HG03175 (cell line): Measurements from ENCODE around the gene DENND1A.
A peak's percentile ranks its signal among the peaks of the same experiment; 100 is the strongest.

Source experiments
- ATAC-seq: cut with Tn5 transposase; IDR thresholded peaks from one replicate; pipeline ENCODE4 v1.9.1; 2021; ENCODE audit warnings: mild to moderate bottlenecking, moderate library complexity; ENCODE audit not compliant: unreplicated experiment

Gene DENND1A

DNA sequence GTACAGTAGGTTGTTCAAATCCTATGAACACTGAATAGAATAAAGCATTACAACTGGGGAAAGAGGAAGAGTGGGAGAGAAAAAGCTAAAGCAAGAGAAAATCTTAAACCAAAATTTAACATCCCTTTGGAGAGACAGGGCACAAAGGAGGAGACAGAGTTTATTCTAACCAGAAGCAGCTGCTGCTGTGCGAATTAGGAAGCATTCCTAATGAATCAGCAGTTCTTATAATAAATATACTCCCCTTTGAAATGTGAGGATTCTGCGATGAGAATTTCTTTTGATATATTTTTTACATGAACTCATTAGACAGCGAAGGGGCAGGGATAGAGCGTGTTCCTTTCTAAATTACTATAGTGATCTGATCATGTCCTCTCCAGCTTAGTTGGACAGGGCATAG is 233.4 kb downstream of the DENND1A start:
- no peak for ATAC-seq

GRCh38 chr9:123695386-123695785 is 234.5 kb downstream of the DENND1A start:
- ATAC-seq = no peak

GRCh38 chr9:123691765-123692303 is 238.1 kb downstream of the DENND1A start:
- ATAC-seq = no peak

GRCh38 chr9:123689701-123690428 is 240.1 kb downstream of the DENND1A start:
- no peak for ATAC-seq

DNA sequence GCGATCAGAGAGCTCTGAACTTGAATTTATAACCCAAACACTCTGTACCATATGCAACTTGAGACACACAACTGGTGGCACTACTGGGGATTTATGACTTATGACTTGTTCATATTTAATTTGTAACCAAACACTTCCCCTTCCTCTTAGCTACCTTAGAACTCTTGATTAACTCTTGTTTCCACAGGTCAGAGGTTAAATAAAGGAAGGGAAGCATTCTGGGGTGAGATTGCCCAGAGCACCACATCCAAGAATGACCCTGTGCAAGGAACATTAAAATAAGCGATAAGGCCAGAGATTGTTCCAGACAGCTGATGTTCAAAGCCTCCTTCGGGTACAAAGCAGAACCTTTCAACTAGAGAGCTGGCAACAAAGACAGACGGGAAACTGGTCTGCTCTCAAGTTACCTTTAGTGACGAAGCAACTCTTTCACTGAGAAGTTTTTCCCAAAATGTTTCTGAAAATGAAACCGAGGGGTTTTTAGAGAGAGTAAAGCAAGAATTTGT is 242.6 kb downstream of the DENND1A start:
- no peak for ATAC-seq

- ATAC-seq = no peak
Measured at GRCh38 chr9:123686829-123687192, 243.1 kb downstream of the DENND1A start.

GRCh38 chr9:123686131-123686828 is 243.6 kb downstream of the DENND1A start:
- ATAC-seq = no peak

- no peak for ATAC-seq
Measured at GRCh38 chr9:123685489-123686083, 244.3 kb downstream of the DENND1A start.

- ATAC-seq = peak; percentile 54
Measured at GRCh38 chr9:123684393-123685149, 245.4 kb downstream of the DENND1A start.

GRCh38 chr9:123682746-123683145 is 247.2 kb downstream of the DENND1A start:
- ATAC-seq = no peak

DNA sequence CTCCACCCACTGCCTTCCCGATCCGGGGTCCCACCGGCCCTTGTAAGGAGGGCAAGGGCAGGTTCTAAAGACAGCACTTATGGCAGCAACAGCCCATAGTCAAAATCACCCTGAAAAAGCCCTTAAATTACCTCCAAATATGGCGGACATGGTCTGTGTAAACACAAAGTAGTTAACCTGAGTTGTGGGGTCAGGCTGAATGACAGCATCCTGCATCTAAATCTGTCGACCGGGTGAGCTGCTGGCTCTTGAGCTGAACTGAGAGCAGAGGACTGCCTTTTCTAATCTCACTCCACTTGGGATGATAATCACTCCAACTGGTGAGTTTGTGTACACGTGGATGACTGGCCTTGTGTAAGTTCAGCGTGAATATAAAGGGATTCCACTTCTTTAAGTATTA is 249.6 kb downstream of the DENND1A start:
- no peak for ATAC-seq

DNA sequence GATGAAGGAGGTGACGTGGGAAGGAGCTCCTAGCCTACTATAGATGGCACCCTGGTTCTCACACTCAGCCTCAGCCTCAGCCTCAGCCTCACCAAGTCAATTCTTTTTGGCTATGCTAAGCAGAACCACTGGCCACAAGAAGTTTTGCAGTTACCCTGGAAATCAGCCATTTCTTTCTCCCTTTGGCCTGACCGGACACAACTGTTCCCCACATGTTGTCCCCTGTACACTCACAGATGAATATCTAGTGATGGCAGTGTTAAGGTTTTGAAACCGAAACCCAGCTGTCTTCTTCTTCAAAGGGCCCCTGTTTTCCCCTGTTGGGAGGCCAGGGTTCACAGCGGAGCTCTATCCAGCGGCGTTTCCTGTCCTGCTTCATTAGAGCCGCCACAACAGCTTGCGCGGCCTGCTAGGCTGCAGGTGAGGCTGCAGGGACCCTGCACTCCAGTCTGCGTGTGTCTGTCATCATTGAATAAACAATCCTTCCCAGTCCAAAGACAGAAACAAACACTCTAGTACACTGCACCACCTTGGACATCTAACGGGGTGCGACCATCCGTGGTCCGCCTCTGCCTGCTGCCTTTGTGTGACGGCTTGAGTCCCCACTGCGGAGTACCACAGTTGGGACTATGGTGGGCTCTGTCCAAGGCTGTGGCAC is 250.5 kb downstream of the DENND1A start:
- ATAC-seq = peak; percentile 95

GRCh38 chr9:123678878-123679329 is 251.0 kb downstream of the DENND1A start:
- no peak for ATAC-seq

GRCh38 chr9:123678038-123678877 is 251.7 kb downstream of the DENND1A start:
- ATAC-seq = no peak

- no peak for ATAC-seq
Measured at GRCh38 chr9:123676869-123677268, 253.1 kb downstream of the DENND1A start.

DNA sequence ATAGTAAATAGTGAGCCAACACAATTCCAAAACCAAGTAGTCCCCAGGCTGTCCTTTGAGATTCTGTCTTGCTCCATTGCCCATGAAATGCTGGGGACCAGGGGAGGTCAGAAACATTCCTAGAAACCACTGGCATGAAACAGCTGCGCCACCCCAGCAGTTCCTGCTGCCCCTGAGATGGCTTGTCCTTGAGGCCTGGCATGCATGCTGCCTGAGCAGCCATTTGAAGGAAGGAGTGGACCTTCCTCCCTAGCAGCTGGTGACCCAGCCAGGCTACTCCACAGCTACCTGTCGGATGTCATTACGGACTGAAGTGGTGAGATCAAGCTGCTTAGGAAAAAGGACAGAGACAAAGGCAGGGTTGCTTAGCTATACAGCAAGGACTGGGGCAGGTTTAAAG is 260.6 kb downstream of the DENND1A start:
- no peak for ATAC-seq

DNA sequence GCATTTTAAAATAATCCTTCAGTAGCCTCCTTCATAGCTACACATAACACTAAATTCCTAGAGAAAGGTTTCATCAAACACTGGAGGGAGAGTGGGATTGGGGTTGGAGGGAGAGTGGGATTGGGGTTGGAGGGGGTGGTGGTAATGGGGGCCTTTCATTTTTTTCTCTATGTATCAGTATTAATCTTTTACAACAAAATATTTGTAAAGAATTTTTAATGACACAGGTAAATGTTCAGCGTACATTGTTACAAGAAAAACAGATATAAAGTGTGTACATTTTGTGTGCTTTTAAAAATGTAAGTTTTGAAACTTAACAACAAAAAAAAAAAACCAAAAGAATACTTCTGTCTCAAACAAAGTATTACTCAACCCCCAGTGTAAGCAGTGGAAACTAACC is 266.4 kb downstream of the DENND1A start:
- no peak for ATAC-seq

DNA sequence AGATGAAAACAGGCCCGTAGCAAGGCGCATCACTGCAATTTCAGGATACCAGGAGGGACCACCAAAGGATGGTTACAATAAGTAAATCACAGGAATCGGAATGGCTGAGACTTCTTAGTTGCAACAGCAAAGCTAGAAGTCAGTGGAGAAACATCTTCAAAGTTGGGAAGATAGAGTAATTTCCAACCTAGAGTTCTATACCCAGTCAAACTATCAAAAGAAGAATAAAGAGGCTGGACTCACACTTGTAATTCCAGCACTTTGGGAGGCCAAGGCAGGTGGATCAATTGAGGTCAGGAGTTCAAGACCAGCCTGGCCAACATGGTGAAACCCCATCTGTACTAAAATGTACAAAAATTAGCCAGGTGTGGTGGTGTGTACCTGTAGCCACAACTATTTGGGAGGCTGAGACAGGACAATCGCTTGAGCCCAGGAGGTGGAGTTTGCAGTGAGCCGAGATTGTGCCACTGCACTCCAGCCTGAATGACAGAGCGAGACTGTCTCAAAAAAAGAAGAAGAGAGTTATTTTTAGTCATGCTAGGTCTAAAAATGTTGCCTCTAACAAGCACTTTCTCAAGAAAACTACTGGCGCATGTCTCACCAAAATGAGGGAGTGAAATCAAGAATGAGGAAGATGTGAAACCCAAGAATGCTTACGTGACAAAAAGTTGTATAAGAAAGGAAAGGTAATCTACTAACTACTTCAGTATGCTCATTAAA is 267.7 kb downstream of the DENND1A start:
- ATAC-seq = no peak
